Neural cell (in vitro differentiated cells): ENCODE results near the gene TCEAL4. TPM values are rescaled to one million over a fixed set of nuclear protein-coding genes. Genes with fewer than 3 reads are reported as not detected.

Source experiments
- H2AFZ ChIP-seq: fragments of 200-600, 300-800 bp; sonication (generic), shearing (Covaris generic); 2 replicates; pipeline ENCODE4 v1.6.0; 2014; ENCODE audit warnings: low read depth, mild to moderate bottlenecking, antibody characterized with exemption, low read length, moderate library complexity
- H3F3A ChIP-seq: fragments of 200-600 bp; shearing (Covaris generic); 2 replicates; pipeline ENCODE4 v1.6.1; 2016; ENCODE audit warnings: mild to moderate bottlenecking, moderate library complexity, mixed read lengths, antibody characterized with exemption, low read length; ENCODE audit not compliant: insufficient read depth, poor library complexity, severe bottlenecking
- H3K27ac ChIP-seq: fragments of 200-600, 300-800 bp; sonication (generic), shearing (Covaris generic); 2 replicates; pipeline ENCODE4 v1.5.1; 2014; ENCODE audit warnings: mild to moderate bottlenecking, low read length, moderate library complexity
- H3K27me3 ChIP-seq: fragments of 300-800, 200-600 bp; sonication (generic), shearing (Covaris generic); 2 replicates; pipeline ENCODE4 v1.6.0; 2014; ENCODE audit warnings: mild to moderate bottlenecking, low read depth, low read length, moderate library complexity; ENCODE audit not compliant: insufficient read depth
- H3K36me3 ChIP-seq: fragments of 300-800, 200-600 bp; sonication (generic), shearing (Covaris generic); 2 replicates; pipeline ENCODE4 v1.5.1; 2014; ENCODE audit warnings: mild to moderate bottlenecking, antibody characterized with exemption, low read length, moderate library complexity; ENCODE audit not compliant: insufficient read depth
- H3K4me2 ChIP-seq: fragments of 300-800, 200-600 bp; sonication (generic), shearing (Covaris generic); 2 replicates; pipeline ENCODE4 v1.6.0; 2014; ENCODE audit warnings: mild to moderate bottlenecking, low read length
- H3K4me3 ChIP-seq: fragments of 300-800, 200-600 bp; sonication (generic), shearing (Covaris generic); 2 replicates; pipeline ENCODE4 v1.5.1; 2014; ENCODE audit warnings: mild to moderate bottlenecking, low read length, moderate library complexity
- H3K79me2 ChIP-seq: fragments of 200-600 bp; shearing (Covaris generic); replicated peaks from 2 replicates; pipeline ENCODE4 v1.6.0; 2014; ENCODE audit warnings: mild to moderate bottlenecking, low read length, moderate library complexity; ENCODE audit not compliant: insufficient read depth
- H3K9ac ChIP-seq: fragments of 300-800, 200-600 bp; sonication (generic), shearing (Covaris generic); 2 replicates; pipeline ENCODE4 v1.6.1; 2016; ENCODE audit warnings: mild to moderate bottlenecking, low read length, mixed read lengths
- H3K9me2 ChIP-seq: fragments of 200-600 bp; shearing (Covaris generic); 2 replicates; pipeline ENCODE4 v1.6.1; 2016; ENCODE audit warnings: mild to moderate bottlenecking, low read length, mixed read lengths; ENCODE audit not compliant: insufficient read depth
- H3K9me3 ChIP-seq: fragments of 200-600, 300-800 bp; sonication (generic), shearing (Covaris generic); 2 replicates; pipeline ENCODE4 v1.6.1; 2016; ENCODE audit warnings: mild to moderate bottlenecking, mixed run types, low read length, moderate library complexity, mixed read lengths
- H4K20me1 ChIP-seq: fragments of 200-600 bp; shearing (Covaris generic); 2 replicates; pipeline ENCODE4 v1.6.1; 2016; ENCODE audit warnings: mild to moderate bottlenecking, mixed run types; ENCODE audit not compliant: insufficient read depth
- EP300 ChIP-seq: fragments of 450-650 bp; conservative IDR thresholded peaks from 2 replicates; pipeline ENCODE4 v1.6.1; 2014; ENCODE audit warnings: antibody characterized with exemption, mild to moderate bottlenecking, moderate library complexity; ENCODE audit not compliant: poor library complexity, severe bottlenecking
- EZH2 ChIP-seq: fragments of 200-600, 300-800 bp; shearing (Covaris generic), sonication (generic); IDR thresholded peaks from 2 replicates; pipeline ENCODE4 v1.6.1; 2014; ENCODE audit warnings: antibody characterized with exemption, low read length, borderline replicate concordance, mild to moderate bottlenecking; ENCODE audit not compliant: insufficient read depth, poor library complexity, severe bottlenecking
- MXI1 ChIP-seq: fragments of 450-650 bp; conservative IDR thresholded peaks from 2 replicates; pipeline ENCODE4 v1.6.1; 2014; ENCODE audit warnings: antibody characterized with exemption, mild to moderate bottlenecking; ENCODE audit not compliant: poor library complexity, severe bottlenecking
- POLR2AphosphoS5 ChIP-seq: IDR thresholded peaks from 2 replicates; pipeline ENCODE4 v1.6.1; 2012
- RAD21 ChIP-seq: fragments of 450-650 bp; conservative IDR thresholded peaks from 2 replicates; pipeline ENCODE4 v1.6.1; 2014; ENCODE audit warnings: antibody characterized with exemption, mild to moderate bottlenecking, moderate library complexity
- SMC3 ChIP-seq: fragments of 450-650 bp; conservative IDR thresholded peaks from 2 replicates; pipeline ENCODE4 v1.6.1; 2014; ENCODE audit warnings: antibody characterized with exemption, mild to moderate bottlenecking, moderate library complexity; ENCODE audit not compliant: poor library complexity
- TAF1 ChIP-seq: IDR thresholded peaks from 2 replicates; pipeline ENCODE4 v1.6.1; 2012; ENCODE audit warnings: low read depth
- polyA plus RNA-seq: library from polyadenylated mRNA; depleted of rRNA; stranded (reverse); fragments of >200 nt; gene quantifications from 2 replicates; pipeline ENCODE4 v1.2.3, GENCODE V29; 2014
- TF ChIP-seq, protein P1 (sequence below): IDR thresholded peaks from 2 replicates; pipeline ENCODE4 v1.6.1; 2012; ENCODE audit warnings: borderline replicate concordance
- TF ChIP-seq, protein P2 (sequence below): fragments of 450-650 bp; IDR thresholded peaks from 2 replicates; pipeline ENCODE4 v1.5.1; 2014; ENCODE audit warnings: antibody characterized with exemption, mild to moderate bottlenecking, moderate library complexity; ENCODE audit not compliant: poor library complexity, severe bottlenecking

The TCEAL4 gene
- polyA plus RNA-seq, 1 donor from 2014 or later, result 130 TPM

DNA sequence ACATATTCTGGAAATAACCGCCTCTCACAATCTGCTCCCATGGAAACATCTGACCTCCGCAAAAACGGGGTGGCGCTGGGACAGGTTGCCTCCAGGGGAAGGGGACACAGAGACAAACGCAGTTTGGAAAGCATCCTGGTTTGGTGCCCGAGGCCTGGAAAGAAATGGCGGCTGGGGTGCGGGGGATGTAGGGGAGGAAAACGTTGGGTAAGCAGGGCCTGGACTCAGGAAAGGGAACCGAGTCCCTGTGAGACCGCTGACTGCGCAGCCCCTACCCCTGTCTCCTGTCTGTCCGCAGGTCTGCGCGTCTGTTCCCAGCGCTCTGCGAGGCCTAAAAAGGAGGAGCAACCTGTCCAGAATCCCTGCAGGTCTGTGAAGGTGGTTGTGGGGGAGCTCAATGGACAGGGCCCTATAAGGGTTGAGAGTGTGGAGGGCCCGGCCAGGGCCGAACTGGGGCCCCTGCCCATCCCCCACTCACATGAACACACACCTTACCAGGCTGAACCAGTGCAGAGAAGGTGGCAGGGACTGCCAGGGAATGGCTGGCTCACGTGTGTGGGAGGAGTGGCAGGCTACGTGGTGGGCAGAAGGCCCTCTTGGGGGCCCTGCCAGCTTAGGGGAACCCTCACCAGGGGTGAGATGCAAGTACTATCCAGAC lies 23.1 kb downstream of the TCEAL4 start:
- no peak for TF ChIP-seq POLR2AphosphoS5
- TF ChIP-seq MXI1, result no peak
- TF ChIP-seq EP300, result no peak
- TF ChIP-seq TAF1, result no peak
- no peak for TF ChIP-seq SMC3
- TF ChIP-seq, protein P1, sequence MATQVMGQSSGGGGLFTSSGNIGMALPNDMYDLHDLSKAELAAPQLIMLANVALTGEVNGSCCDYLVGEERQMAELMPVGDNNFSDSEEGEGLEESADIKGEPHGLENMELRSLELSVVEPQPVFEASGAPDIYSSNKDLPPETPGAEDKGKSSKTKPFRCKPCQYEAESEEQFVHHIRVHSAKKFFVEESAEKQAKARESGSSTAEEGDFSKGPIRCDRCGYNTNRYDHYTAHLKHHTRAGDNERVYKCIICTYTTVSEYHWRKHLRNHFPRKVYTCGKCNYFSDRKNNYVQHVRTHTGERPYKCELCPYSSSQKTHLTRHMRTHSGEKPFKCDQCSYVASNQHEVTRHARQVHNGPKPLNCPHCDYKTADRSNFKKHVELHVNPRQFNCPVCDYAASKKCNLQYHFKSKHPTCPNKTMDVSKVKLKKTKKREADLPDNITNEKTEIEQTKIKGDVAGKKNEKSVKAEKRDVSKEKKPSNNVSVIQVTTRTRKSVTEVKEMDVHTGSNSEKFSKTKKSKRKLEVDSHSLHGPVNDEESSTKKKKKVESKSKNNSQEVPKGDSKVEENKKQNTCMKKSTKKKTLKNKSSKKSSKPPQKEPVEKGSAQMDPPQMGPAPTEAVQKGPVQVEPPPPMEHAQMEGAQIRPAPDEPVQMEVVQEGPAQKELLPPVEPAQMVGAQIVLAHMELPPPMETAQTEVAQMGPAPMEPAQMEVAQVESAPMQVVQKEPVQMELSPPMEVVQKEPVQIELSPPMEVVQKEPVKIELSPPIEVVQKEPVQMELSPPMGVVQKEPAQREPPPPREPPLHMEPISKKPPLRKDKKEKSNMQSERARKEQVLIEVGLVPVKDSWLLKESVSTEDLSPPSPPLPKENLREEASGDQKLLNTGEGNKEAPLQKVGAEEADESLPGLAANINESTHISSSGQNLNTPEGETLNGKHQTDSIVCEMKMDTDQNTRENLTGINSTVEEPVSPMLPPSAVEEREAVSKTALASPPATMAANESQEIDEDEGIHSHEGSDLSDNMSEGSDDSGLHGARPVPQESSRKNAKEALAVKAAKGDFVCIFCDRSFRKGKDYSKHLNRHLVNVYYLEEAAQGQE, result peak; percentile 40
- Histone ChIP-seq H3K4me3 (peak overlapping the region; percentile 69), H3K36me3 (no peaks in the 10 kb centered on the region), H3K79me2 (no peaks in the 10 kb centered on the region), H3K9ac (peak overlapping the region; percentile 84), H3F3A (no peaks in the 10 kb centered on the region), H3K27me3 (no peaks in the 10 kb centered on the region), H3K27ac (peak overlapping the region; percentile 71), H2AFZ (peak overlapping the region; percentile 21), H3K4me2 (peak overlapping the region; percentile 19), H3K9me3 (no peaks in the 10 kb centered on the region), H3K9me2 (no peaks in the 10 kb centered on the region), H4K20me1 (no peaks in the 10 kb centered on the region)

GRCh38 chrX:103610282-103610681 lies 25.0 kb downstream of the TCEAL4 start:
- Histone ChIP-seq H3K36me3 (no peaks in the 10 kb centered on the region), H3K9ac (no peak overlapping the region), H3K4me2 (no peak overlapping the region), H4K20me1 (no peaks in the 10 kb centered on the region), H3F3A (no peaks in the 10 kb centered on the region), H3K79me2 (no peaks in the 10 kb centered on the region), H2AFZ (no peak overlapping the region), H3K27ac (no peak overlapping the region), H3K4me3 (no peak overlapping the region), H3K27me3 (no peaks in the 10 kb centered on the region), H3K9me2 (no peaks in the 10 kb centered on the region), H3K9me3 (no peaks in the 10 kb centered on the region)
- no peak for TF ChIP-seq TAF1
- no peak for TF ChIP-seq EP300
- TF ChIP-seq EZH2, result no peak
- TF ChIP-seq MXI1, result no peak
- TF ChIP-seq SMC3, result no peak
- TF ChIP-seq, protein P1, result no peak
- no peak for TF ChIP-seq POLR2AphosphoS5
- TF ChIP-seq RAD21, result no peak
- TF ChIP-seq, protein P2, sequence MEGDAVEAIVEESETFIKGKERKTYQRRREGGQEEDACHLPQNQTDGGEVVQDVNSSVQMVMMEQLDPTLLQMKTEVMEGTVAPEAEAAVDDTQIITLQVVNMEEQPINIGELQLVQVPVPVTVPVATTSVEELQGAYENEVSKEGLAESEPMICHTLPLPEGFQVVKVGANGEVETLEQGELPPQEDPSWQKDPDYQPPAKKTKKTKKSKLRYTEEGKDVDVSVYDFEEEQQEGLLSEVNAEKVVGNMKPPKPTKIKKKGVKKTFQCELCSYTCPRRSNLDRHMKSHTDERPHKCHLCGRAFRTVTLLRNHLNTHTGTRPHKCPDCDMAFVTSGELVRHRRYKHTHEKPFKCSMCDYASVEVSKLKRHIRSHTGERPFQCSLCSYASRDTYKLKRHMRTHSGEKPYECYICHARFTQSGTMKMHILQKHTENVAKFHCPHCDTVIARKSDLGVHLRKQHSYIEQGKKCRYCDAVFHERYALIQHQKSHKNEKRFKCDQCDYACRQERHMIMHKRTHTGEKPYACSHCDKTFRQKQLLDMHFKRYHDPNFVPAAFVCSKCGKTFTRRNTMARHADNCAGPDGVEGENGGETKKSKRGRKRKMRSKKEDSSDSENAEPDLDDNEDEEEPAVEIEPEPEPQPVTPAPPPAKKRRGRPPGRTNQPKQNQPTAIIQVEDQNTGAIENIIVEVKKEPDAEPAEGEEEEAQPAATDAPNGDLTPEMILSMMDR, result no peak
